HG03060 (cell line): ENCODE data around the gene INTS11.
A peak's percentile ranks its signal among the peaks of the same experiment; 100 is the strongest.

Source experiments
- ATAC-seq: cut with Tn5 transposase; IDR thresholded peaks from one replicate; pipeline ENCODE4 v1.9.1; 2021; ENCODE audit warnings: low read depth, moderate number of reproducible peaks; ENCODE audit not compliant: unreplicated experiment

Gene INTS11

DNA sequence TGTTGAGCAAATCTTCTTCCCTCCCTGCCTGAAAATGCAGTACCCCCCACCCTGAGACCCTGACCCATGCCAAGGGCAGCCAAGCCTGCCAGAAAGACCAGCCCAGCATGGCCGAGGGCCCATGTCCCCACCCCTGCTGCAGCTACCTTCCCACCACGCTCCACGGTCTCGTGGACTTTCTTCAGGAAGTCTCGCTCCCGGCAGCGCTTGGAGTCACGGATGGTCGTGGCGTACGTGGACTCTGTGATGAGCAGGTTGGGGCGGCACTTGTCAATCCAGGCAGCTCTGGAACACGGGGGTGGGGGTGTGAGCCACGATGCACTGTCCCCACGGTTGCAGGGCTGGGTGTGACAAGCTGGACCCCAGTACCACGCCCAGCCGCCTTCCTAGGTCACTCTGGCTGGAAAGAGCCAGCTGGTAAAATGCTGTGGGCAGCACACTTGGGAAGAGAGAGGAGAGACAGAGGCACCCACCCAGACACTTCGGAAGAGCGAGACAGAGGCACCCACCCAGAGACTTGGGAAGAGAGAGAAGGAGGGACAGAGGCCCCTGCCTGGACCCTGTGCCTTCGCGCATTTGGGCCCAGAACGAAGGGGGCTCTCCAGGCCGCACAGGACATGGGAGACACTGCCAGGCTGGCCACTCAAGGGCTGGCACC is 9.7 kb downstream of the INTS11 start:
- ATAC-seq: no peak

DNA sequence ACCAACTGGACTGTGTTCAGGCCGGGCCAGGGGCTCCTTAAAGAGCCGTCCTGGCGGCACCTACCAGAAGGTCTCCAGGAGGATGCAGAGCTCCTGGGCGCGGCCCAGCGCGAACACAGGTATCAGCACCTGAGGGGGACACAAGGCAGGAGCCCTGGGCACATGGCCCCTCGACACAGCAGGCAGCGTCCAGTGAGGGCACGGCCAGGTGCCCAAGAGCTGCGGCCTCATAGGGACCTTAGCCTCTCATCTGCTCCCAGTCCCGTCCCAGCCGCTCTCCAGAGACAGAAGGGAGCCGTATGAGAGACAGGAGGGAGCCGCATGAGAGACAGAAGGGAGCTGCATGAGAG is 10.2 kb downstream of the INTS11 start:
- no peak for ATAC-seq

DNA sequence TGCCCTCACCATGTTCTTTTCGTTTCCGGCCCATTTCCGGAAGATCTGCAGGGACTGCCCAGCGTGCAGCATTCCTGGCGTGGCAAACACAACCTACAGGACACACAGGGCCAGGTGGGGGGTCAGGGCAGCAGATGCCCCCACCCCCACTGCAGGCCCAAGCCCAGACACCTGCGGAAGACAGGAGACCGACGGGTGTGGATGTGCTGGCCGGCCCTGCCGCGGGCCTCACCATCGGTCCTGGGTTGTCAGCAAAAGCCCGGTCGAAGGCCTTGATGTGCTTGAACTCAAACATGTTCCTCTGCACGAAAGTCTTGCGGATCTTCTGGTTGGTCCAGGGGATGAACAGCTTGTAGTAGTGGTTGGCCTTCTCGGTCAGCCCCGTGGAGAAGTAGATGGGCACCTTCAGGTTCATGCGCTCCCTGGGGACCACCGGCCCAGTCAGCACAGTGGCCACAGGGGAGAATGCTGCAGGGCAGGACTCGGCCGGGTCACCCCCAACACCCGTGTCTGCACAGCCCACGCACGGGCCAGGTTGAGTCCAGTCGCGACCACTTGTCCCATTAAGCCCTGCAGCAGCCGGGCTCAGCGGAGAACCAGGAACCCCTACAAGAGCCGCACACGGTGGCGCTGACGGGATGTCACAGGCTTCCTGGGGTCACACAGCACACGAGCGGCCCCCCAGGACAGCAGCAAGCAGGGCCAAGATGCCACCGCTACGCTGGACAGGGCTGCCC is 10.8 kb downstream of the INTS11 start:
- no peak for ATAC-seq

DNA sequence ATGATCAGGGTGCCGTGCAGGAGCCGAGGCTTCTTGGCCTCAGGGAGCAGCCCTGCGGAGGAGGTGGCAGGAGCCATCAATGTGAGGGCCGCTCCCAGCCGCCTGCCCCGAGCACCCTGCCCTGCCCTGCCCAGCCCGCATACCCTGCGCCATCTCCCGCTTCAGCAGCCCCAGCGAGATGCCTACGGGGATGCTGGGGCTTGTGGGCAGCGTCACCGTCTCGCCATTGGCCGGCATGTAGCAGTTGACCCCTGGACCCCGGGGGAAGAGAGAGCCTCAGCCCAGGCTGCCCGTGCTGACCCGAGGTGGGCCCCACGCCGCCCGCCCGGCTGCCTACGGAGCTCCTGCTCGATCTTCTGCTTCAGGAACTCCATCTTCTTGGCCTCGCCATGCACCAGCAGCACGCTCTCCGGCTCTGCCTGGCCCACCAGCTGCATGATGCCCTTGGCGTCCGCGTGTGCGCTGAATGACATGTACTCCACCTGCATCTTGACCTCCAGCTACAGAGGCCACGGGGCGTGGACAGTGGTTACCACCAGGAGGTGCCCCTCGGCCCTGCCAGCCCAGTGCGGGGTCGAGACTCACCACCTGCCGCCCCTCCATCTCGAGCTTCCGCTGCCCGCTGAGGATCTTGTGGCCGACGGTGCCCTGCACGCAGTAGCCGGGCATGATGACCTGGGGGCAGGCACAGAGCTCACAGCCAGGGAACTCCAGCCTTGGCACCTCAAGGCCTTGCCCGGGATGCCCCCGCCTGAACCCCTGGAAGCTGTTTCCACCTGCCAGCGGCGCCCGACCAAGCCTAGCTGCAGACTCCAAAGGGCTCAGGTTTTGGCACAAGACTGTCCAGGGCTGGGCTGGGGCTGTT is 11.8 kb downstream of the INTS11 start:
- ATAC-seq: no peak

DNA sequence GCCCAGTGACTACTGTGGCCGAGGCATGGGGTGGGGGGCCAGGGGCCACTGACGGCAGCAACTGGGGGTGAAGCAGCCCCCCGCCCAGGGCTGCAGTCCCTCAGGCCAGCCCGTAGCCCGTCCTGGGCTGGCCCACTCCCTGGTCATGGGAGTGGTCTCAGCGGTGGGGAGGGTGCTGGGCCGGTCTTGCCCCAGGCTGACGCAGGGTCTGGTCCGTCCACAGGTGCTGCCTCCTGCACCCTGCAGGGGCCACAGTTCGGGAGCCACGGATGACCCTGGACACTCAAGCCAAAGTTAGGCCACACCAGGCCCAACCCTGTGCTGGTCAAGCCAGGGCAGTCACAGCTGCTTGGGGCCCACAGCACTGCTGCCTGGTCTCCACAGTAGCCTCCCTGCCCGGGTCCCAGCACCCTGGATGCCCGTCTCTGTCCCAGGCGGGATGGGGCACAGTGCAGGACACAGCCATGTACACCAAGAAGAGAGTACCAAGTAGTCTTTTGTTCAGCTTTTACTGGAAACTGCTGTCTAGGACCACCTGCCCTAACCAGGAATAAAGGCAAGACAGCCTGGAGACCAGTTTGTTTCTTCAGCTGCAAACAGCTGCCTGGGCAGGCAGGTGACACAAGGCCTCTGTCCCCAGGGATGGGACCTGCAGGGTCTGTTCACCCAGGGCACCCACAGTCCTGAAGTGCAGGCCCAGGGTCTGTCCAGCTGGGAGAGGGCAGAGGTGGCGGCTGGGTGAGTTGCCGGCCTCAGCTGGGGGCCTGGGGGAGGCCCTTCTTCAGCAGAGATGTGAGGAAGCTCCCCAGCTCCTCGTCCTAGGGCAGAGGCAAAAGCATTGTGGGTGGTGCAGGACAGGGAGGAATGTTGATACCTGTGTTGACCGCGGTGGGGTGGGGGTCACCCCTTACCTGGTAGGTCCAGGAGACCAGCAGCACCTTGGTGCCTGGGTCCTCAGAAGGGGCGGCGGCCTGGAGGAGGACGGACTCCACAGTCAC is 13.1 kb downstream of the INTS11 start:
- ATAC-seq: no peak

DNA sequence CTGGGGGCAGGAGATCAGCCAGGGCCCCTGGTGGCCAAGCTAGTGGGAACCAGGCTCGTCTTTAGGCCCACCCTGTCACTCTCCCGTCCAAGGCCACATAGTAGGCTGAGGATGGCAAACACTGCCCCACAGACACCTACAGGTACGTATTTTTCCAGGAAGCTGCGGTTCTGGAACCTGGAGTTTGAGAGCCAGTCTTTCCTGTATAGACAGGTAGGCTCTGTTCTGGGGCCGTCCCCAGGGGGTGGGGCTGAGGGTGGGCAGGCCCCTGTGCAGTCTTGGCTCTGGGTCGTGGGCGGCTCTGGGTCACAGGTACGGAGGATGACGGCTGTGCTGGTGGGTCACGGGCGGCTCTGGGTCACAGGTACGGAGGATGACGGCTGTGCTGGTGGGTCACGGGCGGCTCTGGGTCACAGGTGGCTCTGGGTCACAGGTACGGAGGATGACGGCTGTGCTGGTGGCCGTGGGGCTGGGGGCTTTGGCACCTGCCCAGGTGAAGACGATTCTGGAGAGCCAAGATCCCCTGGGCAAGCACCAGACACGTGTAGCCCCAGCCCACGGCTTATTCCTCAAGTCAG is 13.9 kb downstream of the INTS11 start:
- no peak for ATAC-seq

DNA sequence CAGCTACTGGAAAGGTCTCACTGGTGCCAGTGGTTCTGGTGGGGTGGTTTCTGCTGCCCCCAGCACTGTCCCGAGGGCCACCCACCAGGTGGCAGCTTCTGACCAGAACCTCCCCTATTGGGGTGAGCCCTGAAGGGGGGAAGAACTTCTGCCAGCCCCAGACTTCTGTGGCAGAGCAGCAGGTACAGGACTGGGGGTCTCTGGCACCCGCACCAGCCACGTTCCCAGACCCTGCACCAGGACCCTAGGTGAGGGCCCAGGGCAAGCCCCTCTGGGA is 14.4 kb downstream of the INTS11 start:
- no peak for ATAC-seq

DNA sequence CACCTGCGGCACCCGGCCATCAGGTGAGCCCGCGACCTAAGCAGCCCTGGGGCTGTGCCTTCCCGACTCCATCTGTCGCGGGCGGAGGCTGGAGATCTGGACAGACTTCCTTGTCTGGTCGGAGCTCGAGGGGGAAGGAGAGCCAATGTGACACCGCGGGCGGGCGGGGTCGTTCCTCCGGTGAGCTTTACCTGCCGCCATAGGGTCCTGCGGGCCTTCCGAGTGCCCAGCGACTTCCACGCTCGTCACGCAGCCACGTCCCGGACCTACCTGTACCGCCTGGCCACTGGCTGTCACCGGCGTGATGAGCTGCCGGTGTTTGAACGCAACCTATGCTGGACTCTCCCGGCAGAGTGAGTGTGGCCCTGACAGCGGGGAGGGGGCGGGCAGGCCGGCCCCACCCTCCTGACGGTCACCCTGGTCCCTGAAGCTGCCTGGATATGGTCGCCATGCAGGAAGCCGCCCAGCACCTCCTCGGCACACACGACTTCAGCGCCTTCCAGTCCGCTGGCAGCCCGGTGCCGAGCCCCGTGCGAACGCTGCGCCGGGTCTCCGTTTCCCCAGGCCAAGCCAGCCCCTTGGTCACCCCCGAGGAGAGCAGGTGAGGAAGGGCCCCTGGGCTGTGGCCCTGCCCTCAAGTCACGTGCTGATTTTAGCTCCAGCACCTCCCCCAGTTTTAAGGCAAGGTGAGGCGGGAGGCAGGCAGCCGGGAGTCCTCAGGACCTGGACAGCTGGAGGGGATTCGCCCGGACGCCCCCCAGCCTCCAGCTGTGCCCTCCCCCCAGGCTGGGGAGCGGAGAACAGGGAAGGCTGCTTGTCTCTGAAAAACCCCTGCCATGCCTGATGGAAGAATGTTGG is 15.0 kb downstream of the INTS11 start:
- no peak for ATAC-seq

DNA sequence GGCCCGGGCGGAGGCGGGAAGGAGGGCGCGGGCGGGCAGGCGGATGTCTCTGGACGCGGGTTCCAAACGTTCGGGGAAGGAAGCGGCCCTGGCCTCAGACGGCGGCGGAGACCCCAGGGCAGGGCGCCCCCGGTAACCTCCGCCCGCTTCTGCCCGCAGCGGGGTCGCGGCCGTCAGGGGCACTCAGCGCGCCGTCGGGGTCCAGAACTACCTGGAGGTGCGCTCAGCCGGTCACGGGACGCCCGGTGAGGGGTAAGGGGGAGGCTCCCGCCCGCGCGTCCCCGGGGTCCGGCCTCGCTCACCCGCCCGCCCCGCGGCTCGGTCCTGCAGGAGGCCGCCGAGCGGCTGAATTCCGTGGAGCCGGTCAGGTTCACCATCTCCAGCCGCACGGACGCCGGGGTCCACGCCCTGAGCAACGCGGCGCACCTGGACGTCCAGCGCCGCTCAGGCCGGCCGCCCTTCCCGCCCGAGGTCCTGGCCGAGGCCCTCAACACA is 15.7 kb downstream of the INTS11 start:
- no peak for ATAC-seq

DNA sequence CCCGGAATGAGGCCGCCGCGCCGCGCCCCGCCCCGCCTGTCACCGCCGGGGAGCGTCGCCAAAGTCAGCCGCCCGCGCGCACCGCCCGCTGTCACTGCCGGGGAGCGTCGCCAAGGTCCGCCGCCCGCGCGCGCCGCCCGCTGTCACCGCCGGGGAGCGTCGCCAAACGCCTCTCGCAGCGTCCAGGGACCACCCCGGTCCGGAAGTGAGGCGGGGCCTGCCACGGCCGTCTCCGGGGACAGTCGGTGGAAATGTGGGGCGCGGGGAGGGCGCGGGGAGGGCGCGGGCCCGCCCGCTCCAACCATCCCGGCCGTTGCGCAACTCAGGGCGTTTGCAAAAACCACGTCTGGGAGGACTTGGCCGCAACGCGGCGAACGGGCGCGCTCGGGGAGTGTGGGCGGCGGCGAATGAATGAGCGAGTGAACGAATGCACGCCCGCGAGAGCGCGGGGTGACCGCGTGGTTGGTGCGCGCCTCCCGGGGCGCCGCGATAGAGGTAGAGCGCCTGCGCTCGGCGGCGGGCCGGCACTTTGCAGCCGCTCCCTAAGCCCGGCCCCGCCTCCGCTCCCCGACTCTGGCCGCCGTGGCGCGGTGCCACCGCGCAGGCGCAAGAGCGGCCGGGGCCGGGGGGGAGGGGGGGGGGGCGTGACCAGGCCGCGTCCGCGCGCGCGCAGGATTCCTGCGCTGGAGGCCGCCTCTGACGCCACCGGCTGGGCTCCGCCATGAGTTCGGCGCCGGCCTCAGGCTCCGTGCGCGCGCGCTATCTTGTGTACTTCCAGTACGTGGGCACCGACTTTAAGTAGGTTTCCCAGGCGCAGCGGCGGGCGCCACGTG is 16.3 kb downstream of the INTS11 start, which contains the start of the genes ACAP3 and PUSL1:
Gene ACAP3, minus strand, starts transcription at position 8 of the 833 bp plus-strand sequence. CDS start 115 bp downstream, outside the sequence.
Gene PUSL1, plus strand, starts transcription at position 675 of the 833 bp plus-strand sequence. Its CDS starts 47 bp downstream, at position 722.
- ATAC-seq: peak; percentile 39

DNA sequence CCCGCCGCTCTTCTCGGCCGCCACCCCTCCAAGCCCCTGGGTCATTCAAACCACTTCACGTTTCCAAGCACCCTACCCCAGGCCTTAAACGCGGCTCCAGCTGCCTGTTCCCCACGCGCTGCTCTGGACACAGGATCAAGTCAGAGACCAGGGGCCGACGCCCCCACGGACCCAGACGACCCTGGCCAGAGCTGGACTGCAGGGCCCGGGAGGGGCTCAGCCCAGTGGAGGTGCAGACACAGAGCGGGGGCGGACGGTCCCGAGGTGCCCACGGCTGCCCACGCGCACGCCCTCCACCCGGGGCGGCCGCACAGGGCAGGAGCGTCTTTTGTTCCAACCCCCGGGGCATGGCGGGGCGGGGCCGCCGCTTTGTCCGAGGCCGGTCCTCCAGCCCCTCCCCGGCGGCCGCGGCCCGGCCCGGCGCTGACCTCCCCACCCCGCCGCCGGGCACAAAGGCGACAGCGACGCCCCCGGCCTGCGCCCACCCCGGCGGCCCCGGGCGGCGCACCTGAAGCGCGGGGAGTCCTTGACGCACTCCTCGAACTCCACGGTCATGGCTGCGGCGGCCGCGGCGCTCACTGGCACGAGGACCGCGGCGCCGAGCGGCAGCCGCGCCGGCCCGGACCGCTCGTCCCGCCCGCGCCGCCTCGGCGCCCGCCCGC is 17.1 kb downstream of the INTS11 start:
- no peak for ATAC-seq

DNA sequence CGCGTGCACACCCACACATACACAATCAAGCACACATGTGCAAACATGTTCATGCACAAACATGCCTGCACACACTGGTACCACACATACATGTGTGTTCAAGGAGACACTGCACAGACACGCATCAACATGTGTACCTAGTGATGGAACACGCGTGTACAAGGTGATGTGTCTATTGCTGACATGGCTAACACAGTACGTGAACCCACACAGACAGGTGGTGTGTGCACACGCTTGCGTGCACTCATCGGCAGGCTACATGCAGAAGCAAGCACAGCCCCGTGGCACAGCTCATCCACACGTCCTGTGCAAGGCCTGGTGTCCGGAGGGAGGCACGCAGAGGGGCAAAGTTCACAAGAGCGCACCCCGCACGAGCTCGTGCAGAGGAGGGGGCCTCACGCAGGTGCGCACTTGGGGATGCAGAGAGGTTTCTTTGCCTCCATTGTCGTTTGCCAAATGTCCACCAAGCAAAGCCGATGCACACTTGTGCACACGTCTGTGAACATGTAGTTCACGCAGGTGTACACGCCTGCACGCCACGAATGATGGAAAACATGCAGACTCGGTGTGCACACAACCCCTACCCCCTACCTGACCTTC is 17.7 kb downstream of the INTS11 start:
- ATAC-seq: no peak

DNA sequence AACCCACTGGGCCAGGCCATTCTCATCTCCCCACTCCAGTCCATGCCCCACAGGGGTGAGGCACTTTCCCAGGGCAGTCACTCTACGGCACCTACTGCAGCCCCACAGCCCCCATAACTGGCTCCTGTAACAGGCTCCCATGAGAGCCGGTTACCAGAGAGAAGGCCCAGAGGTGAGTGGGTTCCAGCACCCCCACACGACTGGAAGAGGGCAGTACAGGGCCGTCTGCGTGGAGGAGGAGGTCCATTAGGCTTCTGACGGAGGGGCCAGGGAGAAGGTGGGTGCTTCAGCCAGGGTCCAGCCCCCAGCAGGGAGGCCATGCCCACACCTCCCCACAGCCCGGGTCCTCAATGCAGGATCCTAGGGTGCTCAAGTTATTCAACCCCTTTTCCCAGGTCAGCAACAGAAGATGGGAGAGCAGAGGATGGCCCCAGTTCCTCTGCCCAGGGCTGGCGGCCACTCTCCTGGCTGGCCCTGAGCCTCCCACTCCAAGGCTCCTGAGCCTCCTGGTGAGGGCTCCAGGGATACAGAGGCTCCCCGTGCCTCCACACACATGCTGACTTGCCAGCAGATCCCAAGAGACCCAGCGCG is 18.3 kb downstream of the INTS11 start:
- ATAC-seq: no peak

DNA sequence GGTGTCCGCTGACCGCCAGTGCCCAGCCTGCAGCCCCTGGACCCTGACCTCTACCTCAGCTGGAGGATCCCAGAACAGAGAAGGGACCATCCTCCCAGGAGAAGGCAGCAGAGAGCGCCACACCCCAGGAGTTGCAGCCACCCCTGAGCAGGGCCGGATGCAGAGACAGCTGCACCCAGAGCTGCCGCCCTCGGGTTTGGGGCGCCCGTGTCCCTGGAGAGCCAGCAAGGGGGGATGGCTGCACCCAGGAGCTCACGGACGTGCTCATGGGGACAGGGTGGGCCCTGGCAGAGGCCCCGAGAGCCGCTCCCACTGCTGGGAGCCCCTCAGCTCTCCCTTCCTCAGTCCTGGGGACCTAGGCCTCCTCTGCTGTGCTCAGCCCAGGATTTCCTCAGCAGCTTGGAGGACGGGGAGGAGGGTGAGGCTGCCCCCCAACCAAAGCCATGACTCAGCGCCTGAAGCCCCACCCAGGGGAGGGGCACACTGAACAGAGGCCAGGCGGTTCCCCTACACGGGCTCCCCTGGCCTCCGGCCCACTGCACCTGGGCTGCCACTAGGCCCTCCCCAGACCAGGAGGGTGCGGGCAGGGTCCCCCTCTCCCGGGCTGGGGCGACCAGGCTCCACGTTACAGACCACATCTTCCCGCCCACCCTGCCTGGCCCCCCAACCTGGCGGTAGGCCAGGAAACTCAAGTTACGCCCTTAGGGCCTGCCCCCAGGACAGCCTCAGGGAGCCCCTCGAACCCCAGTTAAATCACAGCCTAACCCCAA is 19.0 kb downstream of the INTS11 start:
- no peak for ATAC-seq

DNA sequence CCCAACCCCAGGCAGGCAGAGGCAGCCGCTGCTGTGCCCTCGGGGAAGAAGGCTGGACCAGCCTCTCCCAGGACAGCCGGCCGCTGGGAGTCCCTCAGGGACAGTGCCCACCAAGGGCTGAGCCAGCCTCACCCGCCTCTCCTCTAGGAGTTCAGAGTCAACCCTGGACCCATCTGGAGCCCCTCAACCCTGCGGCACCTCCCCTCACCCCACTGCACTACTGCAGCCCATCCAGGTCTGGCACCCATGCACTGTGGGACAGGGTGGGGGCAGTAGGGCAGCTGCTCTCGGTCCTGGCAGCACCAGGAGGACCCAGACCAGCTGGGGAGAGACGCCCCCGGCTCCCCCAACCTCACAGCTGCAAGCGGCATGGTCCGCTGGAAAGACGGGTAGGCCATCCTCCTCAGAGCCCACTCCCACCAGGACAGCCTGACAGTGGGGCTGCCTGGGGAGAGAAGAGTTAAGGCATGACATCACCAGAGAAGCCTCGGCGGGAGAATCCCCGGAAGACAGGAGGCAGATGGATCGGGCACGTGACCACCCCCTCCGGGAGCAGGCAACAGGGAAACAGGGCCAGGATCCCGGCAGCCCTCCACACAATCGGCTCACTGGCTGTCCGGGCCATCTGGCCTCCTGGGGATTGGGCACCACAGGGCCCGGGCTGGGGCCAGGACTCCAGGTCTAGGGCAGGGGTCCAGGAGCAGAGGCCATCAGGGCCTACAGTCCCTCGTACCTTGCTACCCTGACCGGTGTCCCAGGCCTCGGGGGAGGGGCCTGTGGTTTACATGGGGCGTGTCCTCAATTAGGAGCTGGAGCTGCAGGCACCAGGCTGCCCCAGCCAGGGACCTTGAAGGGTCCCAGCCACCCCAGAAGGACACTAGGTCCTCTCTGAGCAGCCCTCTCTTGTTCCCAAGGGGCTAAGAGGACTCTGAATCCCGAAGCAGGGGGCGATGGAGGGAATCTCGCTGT is 19.8 kb downstream of the INTS11 start:
- ATAC-seq: no peak
